ENCODE measurements around the gene FXYD6. TPM values are rescaled to one million over a fixed set of nuclear protein-coding genes. Genes with fewer than 3 reads are reported as not detected.

Gene FXYD6
- total and polyA plus RNA-seq, 4 experiments from 2014 or later: 0.15 TPM; not detected in 3

GRCh38 chr11:117792992-117793391 lies 83.5 kb downstream of the FXYD6 start:
- H3K27me3 ChIP-seq (ENCODE audit: insufficient read depth, low read length): peaks cover 37% of the 10 kb centered on the region
- POLR2A ChIA-PET (ENCODE audit: partially characterized antibody): no interaction called here

GRCh38 chr11:117792241-117792640 lies 84.2 kb downstream of the FXYD6 start:
- Histone ChIP-seq H3K9me3 (ENCODE audit: control insufficient read depth in 1 of 2, low read length in 2 of 2) (no peaks in the 10 kb centered on the region), H3K4me1 (ENCODE audit: insufficient read depth, low read length) (peaks cover 18% of the 10 kb centered on the region), H3K4me3 (ENCODE audit: low read length in 2 of 2) (no peak overlapping the region), H3K27ac (ENCODE audit: low read depth, low read length) (no peak overlapping the region), H3K27me3 (ENCODE audit: insufficient read depth, low read length) (peaks cover 33% of the 10 kb centered on the region), H3K36me3 (ENCODE audit: insufficient read depth, low read length) (no peaks in the 10 kb centered on the region)
- Mint-ChIP-seq H3K4me3 (no peak overlapping the region), H3K36me3 (no peaks in the 10 kb centered on the region), H3K27ac (no peak overlapping the region), H3K9me3 (no peaks in the 10 kb centered on the region), H3K4me1 (peaks cover 0 to 15% (median 8%) of the 10 kb centered on the region in 4 donors), H3K27me3 (peaks cover 39 to 52% of the 10 kb centered on the region in 2 donors)
- POLR2A ChIA-PET (ENCODE audit: partially characterized antibody): no interaction called here
- DNase-seq: no peak
- intact Hi-C loops (cut with micrococcal nuclease): no loop called here
- CTCF ChIA-PET (ENCODE audit: partially characterized antibody): interaction anchor here (1.3 to 1.5 kb wide), 2 partner anchors 16 to 25 kb away, joined by 4 read pairs; no protein-coding TSS in a partner anchor

More at GRCh38 chr11:117792992-117793391, 83.5 kb downstream of the FXYD6 start:
- Mint-ChIP-seq H3K9me3 (no peaks in the 10 kb centered on the region), H3K4me3 (no peak overlapping the region), H3K36me3 (no peaks in the 10 kb centered on the region), H3K27me3 (peaks cover 43 to 51% of the 10 kb centered on the region in 2 donors), H3K27ac (no peak overlapping the region), H3K4me1 (peaks cover 2 to 21% (median 12%) of the 10 kb centered on the region in 4 donors)
- H3K9me3 ChIP-seq (ENCODE audit: control insufficient read depth in 1 of 2, low read length in 2 of 2): no peaks in the 10 kb centered on the region
- no peak overlapping the region for H3K4me3 ChIP-seq (ENCODE audit: low read length in 2 of 2)
- H3K27ac ChIP-seq (ENCODE audit: low read depth, low read length): no peak overlapping the region
- intact Hi-C loops (cut with micrococcal nuclease): no loop called here
- CTCF ChIA-PET (ENCODE audit: partially characterized antibody): interaction anchor here (1.3 to 1.5 kb wide), 2 partner anchors 15 to 24 kb away, joined by 4 read pairs; no protein-coding TSS in a partner anchor
- no peak for DNase-seq
- H3K36me3 ChIP-seq (ENCODE audit: insufficient read depth, low read length): no peaks in the 10 kb centered on the region
- peaks cover 18% of the 10 kb centered on the region for H3K4me1 ChIP-seq (ENCODE audit: insufficient read depth, low read length)

- H3K9me3 ChIP-seq (ENCODE audit: control insufficient read depth in 1 of 2, low read length in 2 of 2): no peaks in the 10 kb centered on the region
- H3K36me3 Mint-ChIP-seq: no peaks in the 10 kb centered on the region
- no peak overlapping the region for H3K4me3 ChIP-seq (ENCODE audit: low read length in 2 of 2)
- intact Hi-C loops (cut with micrococcal nuclease): no loop called here
- peaks cover 24% of the 10 kb centered on the region for H3K27me3 ChIP-seq (ENCODE audit: insufficient read depth, low read length)
- peaks cover 4% of the 10 kb centered on the region for H3K4me1 ChIP-seq (ENCODE audit: insufficient read depth, low read length)
- H3K36me3 ChIP-seq (ENCODE audit: insufficient read depth, low read length): no peaks in the 10 kb centered on the region
- H3K27ac Mint-ChIP-seq: no peak overlapping the region
- no peak overlapping the region for H3K27ac ChIP-seq (ENCODE audit: low read depth, low read length)
- peaks cover 43 to 61% of the 10 kb centered on the region in 2 donors for H3K27me3 Mint-ChIP-seq
- H3K9me3 Mint-ChIP-seq: no peaks in the 10 kb centered on the region
- peaks cover 0 to 5% (median 2%) of the 10 kb centered on the region in 4 donors for H3K4me1 Mint-ChIP-seq
- no peak overlapping the region for H3K4me3 Mint-ChIP-seq
- ChIA-PET POLR2A (ENCODE audit: partially characterized antibody) (no interaction called here), CTCF (ENCODE audit: partially characterized antibody) (no interaction called here)
- no peak for DNase-seq
These were observed 86.2 kb downstream of the FXYD6 start for GRCh38 chr11:117790279-117790678.

GRCh38 chr11:117789241-117789640 lies 87.2 kb downstream of the FXYD6 start:
- H3K27me3 Mint-ChIP-seq: peaks cover 40 to 60% of the 10 kb centered on the region in 2 donors
- intact Hi-C loops (cut with micrococcal nuclease): no loop called here
- CTCF ChIA-PET (ENCODE audit: partially characterized antibody): no interaction called here

More at GRCh38 chr11:117789241-117789640, 87.2 kb downstream of the FXYD6 start:
- Histone ChIP-seq H3K4me1 (ENCODE audit: insufficient read depth, low read length) (no peaks in the 10 kb centered on the region), H3K4me3 (ENCODE audit: low read length in 2 of 2) (no peak overlapping the region), H3K36me3 (ENCODE audit: insufficient read depth, low read length) (no peaks in the 10 kb centered on the region), H3K27ac (ENCODE audit: low read depth, low read length) (no peak overlapping the region), H3K27me3 (ENCODE audit: insufficient read depth, low read length) (peaks cover 14% of the 10 kb centered on the region), H3K9me3 (ENCODE audit: control insufficient read depth in 1 of 2, low read length in 2 of 2) (no peaks in the 10 kb centered on the region)
- Mint-ChIP-seq H3K36me3 (no peaks in the 10 kb centered on the region), H3K9me3 (no peaks in the 10 kb centered on the region), H3K4me3 (no peak overlapping the region), H3K27ac (no peak overlapping the region), H3K4me1 (no peaks in the 10 kb centered on the region)
- no peak for DNase-seq
- POLR2A ChIA-PET (ENCODE audit: partially characterized antibody): no interaction called here

Other genes with a start within 250 kb of the FXYD6 start
- gene DSCAML1, start 79.4 kb downstream of the FXYD6 start, total RNA-seq: 1 to 10 TPM in 1 of 2 experiments, under 1 TPM in 1; 1.00 to 1.0 TPM
- gene DSCAML1, start 79.4 kb downstream of the FXYD6 start, polyA plus RNA-seq: not detected
- gene FXYD2, start 51.9 kb downstream of the FXYD6 start, total RNA-seq: 10 to 100 TPM in 1 of 2 experiments, 1 to 10 TPM in 1; 9.3 to 10.5 TPM
- gene FXYD2, start 51.9 kb downstream of the FXYD6 start, polyA plus RNA-seq: 1 to 10 TPM; 3.5 to 7.1 TPM
- gene TMPRSS13, start 52.7 kb upstream of the FXYD6 start, total RNA-seq: 1 to 10 TPM; 3.7 to 4.0 TPM
- gene TMPRSS13, start 52.7 kb upstream of the FXYD6 start, polyA plus RNA-seq: under 1 TPM; 0.45 to 0.94 TPM
- 100 to 1,000 TPM; 398 to 406 TPM for gene IL10RA, start 109.7 kb upstream of the FXYD6 start, total RNA-seq
- 100 to 1,000 TPM; 362 to 468 TPM for gene IL10RA, start 109.7 kb upstream of the FXYD6 start, polyA plus RNA-seq
- under 1 TPM in 1 of 2 experiments, not detected in 1; 0.33 TPM for gene TMPRSS4, start 200.4 kb upstream of the FXYD6 start, total RNA-seq
- gene TMPRSS4, start 200.4 kb upstream of the FXYD6 start, polyA plus RNA-seq: not detected
- gene SMIM35, start 210.3 kb upstream of the FXYD6 start, total RNA-seq: under 1 TPM; 0.44 to 0.55 TPM
- under 1 TPM; 0.21 to 0.76 TPM for gene SMIM35, start 210.3 kb upstream of the FXYD6 start, polyA plus RNA-seq